Neural cell (in vitro differentiated cells): ENCODE data around the gene PROSER2.

Source experiments
- EZH2 ChIP-seq: fragments of 200-600, 300-800 bp; shearing (Covaris generic), sonication (generic); IDR thresholded peaks from 2 replicates; pipeline ENCODE4 v1.6.1; 2014; ENCODE audit warnings: antibody characterized with exemption, low read length, borderline replicate concordance, mild to moderate bottlenecking; ENCODE audit not compliant: insufficient read depth, poor library complexity, severe bottlenecking
- REST ChIP-seq: IDR thresholded peaks from 2 replicates; pipeline ENCODE4 v1.6.1; 2012; ENCODE audit warnings: borderline replicate concordance

- no peak for TF ChIP-seq REST
- TF ChIP-seq EZH2, result no peak
Observed at GRCh38 chr10:11797281-11797680, 25.9 kb upstream of the PROSER2 start.
